NOMO-1 treated with DMSO at 0.1 percent for 48 hours (cell line): Measurements from ENCODE around the gene INHA.

Source experiments
- DNase-seq: peaks from one replicate; lab custom pipeline; 2025; ENCODE audit not compliant: unreplicated experiment; lab: John Stamatoyannopoulos, UW

Gene INHA

DNA sequence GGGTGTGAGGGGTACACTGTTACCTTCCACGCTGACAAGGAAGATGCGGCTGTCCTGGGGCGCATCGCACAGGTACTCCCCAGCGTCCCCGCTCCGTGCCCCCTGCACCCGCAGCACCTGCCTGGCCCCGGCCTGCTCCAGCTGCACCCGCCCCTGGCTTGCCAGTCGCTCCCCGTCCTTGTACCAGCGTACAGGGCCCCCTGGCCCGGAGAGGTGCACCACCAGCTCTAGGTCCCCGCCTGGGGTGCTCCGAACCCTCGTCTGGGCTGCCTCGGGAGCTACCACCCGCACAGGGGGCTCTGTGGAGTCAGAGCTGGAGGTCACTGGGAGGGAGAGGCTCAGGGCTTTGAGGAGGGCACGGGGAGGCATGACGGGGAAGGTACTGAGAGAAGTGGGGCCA, 14.8 kb upstream of the INHA start:
- DNase-seq = no peak

DNA sequence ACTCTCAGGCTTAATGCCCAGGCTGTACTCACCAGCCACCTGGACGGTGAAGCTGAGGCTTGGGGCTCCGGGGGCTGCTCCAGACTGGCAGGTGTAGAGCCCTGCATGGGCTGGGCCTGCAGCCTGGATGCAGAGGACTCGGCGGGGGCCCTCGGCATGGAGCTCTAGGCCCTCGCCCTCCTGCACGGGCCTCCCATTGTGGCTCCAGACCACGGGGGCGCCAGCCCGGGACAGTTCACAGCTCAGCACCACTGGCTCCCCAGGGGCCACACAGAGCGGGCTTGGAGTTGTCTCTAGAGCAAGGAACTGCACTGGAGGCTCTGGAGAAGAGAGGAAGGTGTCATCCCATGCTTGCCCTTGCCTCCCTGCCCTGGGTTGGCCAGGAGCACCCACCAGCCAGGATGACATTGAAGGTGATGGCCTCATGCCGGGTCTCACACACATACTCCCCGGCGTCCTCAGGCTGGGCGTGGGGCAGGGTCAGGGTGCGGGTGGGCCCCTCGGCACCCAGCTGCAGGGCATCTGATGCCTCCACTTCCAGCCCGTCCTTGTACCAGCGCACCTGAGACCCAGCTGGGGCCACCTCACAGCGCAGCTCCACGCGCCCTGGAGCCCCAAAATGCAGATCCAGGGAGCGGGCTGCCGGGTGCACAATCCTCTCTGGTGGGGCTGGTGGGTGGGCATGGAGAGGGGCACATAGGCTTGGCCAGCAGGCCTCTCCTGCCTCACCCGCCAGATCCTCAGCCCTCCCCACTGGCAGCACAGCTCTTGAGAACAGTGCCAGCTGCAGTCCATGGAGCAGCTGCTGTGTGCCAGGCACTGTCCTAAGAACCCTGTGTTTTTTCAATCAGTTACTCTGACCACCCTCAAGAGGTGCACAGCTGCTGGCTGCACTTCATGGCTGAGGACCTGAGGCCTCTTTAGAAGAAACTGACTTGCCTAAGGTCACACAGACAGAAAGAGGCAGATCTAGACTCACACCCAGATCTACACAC, 14.0 kb upstream of the INHA start:
- no peak for DNase-seq

GRCh38 chr2:219559156-219559915, 12.8 kb upstream of the INHA start:
- no peak for DNase-seq

- DNase-seq = no peak
These were observed 11.8 kb upstream of the INHA start for GRCh38 chr2:219560037-219560892.

DNA sequence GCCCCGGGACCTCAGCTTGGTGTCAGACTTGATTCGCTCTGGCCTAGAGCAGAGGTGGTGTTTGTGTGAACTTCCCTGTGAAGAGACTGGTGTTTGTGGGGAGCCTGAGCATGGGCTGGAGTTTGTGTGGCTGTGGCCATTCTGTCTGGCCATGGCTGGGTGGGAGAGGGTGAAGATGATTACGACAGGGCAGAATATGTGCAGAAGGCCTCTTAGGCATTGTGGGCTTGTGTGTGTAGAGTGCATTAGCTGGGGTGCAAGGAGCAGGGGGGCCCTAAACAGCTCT, 11.3 kb upstream of the INHA start:
- no peak for DNase-seq

DNA sequence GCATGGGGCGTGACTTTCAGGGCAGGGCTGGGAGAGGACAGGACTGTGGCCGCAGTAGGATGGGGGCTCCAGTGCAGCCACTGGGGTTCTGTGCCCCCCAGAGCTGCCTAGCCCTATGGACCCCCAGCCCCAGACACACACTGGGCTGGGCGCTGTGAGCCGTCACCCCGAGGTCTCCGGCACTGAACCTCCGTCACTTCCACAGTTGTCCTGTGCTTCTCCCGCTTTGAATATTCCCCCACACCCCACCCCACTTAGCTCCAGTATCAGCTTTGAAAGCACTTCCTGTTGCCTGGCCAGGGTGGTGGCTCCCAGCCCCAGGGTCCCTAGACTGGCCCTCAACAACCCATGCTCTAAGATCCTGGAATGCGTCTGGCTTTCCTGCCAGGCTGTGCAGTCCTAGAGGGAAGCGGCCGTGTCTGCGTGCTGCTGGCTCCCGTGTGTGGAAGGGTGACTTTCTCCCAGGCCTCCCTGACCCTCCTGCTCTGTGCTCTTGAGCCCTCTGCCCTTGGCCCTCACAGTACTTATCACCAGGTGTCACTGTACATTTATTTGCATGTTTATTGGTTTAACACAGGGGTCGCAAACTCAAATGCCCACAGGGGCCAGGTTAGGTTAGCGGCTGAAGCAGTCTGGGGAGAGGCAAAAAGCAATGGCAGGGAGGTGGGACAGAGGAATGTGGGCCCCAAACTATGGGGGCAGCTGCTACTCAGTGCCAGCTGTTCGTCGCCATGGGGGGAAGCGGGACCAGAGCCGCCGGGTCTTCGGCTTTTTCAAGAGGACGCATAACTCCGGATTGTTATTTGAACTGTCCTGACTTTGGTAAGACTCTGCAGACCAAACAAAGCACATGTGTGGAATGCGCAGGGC, 10.7 kb upstream of the INHA start:
- no peak for DNase-seq

- no peak for DNase-seq
These were observed 9.8 kb upstream of the INHA start for GRCh38 chr2:219562049-219563020.

GRCh38 chr2:219563271-219563928, 8.7 kb upstream of the INHA start:
- no peak for DNase-seq

GRCh38 chr2:219565130-219566080, 6.7 kb upstream of the INHA start:
- no peak for DNase-seq

- no peak for DNase-seq
These were observed 5.5 kb upstream of the INHA start for GRCh38 chr2:219566640-219567039.

DNA sequence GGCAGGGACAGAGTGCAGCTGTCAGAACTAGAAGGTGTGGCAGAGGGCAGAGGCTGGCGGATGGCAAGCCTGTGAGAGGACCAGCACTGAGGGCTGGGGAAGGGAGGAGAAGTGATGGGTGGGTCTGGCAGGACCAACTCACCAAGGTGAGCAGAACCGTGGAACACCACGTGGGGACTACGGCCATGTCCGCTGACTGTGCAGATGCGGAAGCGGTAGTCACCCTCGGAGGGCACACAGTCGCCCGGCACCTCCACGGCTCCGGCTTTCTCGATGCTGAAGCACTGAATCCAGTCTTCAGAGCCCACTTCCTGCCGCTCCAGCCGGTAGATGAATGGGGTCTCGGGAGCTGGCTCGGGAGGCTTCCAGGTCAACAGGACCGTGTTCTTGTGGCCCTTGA, 5.0 kb upstream of the INHA start:
- no peak for DNase-seq

DNA sequence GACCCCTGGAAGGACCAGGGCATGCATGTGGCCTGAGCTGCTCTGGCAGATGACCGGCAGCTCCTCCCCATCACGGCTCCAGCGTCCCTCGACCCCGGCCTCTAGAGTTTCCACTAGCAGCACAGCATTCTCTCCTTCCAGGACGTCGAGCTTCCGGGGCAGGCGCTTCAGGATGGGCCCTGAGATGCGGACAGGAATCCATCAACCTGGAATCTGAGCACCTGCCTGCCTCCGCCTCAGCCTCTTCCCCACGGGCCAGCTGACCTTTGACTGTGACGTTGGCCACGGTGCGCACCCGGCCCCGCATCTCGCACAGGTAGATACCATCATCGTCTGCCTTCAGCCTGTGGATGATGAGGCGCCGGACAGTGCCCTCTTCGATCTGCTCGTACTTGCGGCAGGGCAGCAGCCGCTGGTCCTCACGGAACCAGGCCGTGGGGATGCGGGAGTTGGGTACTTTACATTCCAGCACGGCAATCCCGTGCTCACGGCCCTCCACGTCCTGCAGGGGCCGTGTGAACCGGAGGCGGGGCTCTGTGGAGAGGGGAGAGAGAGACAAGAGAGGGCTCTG, 4.2 kb upstream of the INHA start:
- DNase-seq = no peak

DNA sequence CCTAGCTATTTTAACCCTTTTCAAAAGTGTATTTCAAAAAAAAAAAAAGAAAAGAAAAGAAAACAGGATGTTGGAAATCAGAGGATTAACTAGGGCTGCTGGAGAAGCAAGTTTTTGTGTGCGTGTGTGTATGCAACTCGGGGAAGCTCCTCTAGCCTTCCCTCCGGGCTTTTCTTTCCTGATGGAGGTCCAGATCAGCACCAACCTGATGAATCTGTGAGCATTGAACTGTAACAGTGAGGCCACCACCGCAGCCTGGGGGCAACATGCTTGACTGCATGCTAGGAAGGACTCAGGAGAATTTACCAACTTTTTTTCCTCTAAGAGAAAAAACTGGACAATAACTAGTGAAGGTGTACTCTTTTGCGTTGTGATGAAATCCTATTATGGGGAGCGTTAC, 3.1 kb upstream of the INHA start:
- no peak for DNase-seq

- no peak for DNase-seq
These were observed 2.5 kb upstream of the INHA start for GRCh38 chr2:219569635-219570034.

DNA sequence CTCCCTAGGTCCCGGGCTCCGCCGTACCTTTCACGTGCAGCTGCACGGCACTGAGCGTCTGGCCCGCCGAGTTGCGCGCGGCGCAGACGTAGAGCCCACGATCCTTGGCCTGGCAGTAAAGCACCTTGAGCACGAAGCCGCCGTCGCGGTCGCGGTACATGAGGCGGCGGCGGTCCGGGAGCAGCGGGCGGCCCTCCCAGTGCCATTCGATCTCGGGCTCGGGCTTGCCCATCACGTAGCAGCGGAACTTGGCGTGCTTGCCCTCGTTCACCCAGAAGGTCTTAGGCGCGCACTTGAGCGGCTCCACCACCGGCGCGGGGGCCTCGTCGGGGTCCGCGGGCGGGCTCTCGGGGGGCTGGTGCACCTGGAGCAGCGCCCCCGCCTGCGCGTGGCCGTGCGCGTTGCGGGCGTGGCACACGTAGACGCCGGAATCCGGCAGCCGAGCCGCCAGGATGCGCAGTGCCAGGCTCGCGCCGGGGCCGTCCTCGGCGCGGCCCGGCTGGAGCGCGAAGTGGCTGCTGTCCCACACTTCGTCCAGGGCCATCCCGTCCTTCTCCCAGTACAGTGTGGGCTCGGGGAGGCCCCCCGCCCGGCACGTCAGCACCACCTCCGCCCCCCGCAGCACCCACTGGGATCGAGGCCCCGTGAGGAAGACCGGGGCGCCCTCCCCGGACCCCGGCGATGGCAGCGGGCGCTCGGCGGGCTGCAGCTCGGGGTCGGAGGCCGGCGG, 1.8 kb upstream of the INHA start:
- no peak for DNase-seq

GRCh38 chr2:219570924-219571310, 1.2 kb upstream of the INHA start:
- no peak for DNase-seq
